HG03575 (cell line): Measurements from ENCODE around the gene SIPA1L3.

Experiments
- ATAC-seq: cut with Tn5 transposase; IDR thresholded peaks from one replicate; pipeline ENCODE4 v1.9.1; 2021; ENCODE audit not compliant: unreplicated experiment, insufficient number of reproducible peaks, low FRiP score; ENCODE audit errors: extremely low read depth

Gene SIPA1L3

DNA sequence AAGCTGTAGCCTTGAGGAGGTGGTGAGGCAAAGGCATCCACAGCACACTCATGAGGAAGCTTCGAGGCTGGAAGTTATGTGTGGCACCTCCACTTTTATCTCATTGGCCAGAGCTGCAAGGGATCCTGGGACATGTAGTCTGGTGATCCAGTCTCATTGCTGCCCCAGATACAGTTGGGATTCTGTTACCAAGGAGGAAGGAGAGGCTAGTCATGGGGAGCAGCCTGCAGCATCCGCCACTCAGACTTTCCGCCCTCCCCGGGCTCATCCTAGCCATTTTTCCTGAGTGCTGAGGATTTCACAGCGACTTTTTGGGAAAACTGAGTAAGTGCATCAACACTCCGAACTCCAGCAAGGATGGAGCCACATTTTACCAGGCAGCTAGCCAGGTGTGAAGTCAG, 242.7 kb downstream of the SIPA1L3 start:
- no peak for ATAC-seq

DNA sequence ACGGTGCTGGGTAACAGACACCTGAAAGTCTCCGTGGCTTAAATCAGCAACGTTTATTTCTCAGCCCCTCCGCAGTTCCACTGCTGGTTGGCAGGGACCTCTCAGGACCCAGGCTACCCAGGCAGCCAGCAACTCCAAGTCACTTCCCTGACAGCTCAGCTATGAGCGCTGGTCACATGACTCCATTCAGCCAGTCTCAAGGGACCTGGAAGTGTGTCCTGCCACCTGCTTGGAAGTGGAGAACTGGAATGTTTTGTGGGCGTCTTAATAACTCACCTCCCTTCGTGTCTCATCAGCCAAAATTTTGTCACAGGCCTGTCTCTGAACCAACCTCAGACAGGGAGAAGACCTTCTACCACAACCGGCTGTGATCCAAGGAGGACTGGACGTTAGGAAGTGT, 244.2 kb downstream of the SIPA1L3 start:
- no peak for ATAC-seq

DNA sequence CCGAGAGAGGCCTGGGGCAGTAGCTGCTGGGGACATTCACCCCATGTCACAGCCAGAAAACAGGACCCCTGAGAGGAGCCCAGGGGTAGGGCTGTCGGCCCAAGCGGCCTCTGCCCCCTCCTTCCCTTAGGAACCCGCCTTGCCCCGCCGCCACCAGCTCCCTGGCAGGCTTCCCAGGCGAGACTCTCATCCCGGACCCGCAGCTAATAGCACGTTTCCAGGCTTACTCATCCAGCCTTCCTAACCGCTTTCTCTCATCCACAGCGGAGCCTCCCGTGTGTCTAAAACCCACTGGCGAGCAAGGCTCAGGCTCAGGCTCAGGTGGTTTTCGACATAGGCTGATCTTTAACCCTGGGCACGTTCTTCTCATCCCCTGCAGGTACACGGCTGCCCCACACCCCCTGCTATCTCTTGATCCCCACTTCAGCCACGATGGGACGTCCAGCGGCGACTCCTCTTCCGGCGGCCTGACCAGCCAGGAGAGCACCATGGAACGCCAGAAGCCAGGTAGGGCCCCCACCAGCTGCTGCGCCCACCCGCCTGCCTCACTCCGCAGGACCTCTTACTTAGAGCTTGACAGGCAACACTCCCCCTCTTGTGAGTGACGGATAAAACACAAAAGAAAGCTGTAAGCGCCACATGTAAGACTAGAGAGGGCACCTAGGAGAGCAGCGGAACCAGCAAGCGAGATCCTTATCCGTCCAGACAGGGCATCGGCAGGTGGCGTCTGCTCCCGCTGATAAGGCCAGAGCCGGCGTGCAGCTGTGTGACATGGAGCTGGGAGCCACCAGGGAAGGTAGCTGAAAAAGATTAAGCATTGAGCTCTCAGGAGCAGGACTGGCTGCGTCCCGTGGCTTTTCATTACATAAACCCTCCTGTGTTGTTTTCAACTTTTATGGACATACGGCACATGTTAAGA, 245.7 kb downstream of the SIPA1L3 start:
- ATAC-seq, result no peak

DNA sequence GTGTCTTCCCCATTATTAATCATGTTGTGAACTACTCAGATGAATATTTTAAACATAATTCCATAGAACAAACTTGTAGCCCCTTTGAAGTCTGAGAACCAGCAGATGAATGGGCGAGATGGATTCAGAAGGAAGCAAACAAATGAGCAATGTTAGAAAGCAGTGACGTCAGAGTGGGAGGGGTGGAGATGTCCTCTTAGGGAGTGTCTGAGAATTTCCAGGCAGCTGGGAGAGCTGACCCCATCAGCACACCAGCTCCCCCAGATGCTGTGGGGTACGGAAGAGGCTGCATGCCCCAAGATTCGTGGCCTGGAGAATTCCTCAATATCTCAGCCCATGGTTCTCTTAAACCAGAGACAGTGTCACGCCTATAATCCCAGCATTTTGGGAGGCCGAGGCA, 248.4 kb downstream of the SIPA1L3 start:
- ATAC-seq, result no peak

DNA sequence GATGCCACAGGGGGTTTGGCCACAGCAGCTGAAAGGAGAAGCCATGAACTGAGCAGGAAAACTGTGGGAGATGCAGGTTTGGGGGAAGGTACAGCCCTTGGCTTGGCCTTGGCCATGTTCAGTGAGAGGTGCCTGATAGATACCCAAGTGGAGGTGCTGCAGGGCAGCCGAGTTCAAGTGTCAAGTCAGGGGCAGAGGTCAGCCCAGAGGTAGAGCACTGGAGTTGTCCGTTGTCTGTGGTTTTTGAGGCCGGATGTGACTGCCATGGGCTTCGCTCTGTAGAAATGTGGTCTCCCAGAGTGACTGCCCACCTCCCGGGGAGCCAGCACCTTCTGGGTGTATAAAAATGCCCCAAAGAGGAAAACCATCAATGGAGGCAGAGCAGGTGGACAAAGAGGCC, 251.7 kb downstream of the SIPA1L3 start:
- ATAC-seq, result no peak

DNA sequence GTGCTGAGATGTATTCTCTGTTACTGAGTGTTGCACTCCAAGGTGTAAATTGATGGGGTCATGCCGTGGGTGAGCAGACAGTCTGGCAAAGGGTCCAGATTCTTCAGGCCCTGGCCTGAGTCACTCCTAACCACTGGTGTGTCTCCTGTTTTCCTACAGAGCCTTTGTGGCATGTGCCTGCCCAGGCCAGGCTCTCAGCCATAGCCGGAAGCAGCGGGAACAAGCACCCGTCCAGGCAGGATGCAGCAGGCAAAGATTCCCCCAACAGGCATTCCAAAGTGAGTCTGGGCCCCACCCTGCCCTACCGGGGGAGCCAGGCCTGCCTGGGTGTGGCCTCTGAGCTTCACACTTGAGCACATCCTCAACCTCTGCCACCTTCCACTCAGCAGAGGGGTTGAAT, 255.1 kb downstream of the SIPA1L3 start:
- no peak for ATAC-seq

DNA sequence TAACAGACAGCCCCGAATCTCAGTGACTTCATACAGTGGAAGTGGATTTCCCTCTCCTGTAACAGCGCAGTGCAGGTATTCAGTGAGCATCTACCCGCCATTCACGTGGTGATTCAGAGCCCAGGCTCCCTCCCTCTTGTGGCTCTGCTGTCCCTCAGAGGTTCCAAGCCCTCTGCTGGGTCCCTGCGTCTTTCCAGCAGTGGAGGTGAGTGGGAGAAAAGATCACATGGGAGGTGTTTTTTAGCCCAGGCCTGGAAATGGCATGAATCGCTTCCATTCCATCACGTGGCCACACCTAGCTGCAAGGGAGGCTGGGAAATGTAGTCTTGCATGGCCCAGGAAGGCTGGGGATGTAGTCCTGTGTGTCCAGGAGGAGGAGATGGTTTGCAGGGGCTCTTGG, 255.6 kb downstream of the SIPA1L3 start:
- no peak for ATAC-seq

DNA sequence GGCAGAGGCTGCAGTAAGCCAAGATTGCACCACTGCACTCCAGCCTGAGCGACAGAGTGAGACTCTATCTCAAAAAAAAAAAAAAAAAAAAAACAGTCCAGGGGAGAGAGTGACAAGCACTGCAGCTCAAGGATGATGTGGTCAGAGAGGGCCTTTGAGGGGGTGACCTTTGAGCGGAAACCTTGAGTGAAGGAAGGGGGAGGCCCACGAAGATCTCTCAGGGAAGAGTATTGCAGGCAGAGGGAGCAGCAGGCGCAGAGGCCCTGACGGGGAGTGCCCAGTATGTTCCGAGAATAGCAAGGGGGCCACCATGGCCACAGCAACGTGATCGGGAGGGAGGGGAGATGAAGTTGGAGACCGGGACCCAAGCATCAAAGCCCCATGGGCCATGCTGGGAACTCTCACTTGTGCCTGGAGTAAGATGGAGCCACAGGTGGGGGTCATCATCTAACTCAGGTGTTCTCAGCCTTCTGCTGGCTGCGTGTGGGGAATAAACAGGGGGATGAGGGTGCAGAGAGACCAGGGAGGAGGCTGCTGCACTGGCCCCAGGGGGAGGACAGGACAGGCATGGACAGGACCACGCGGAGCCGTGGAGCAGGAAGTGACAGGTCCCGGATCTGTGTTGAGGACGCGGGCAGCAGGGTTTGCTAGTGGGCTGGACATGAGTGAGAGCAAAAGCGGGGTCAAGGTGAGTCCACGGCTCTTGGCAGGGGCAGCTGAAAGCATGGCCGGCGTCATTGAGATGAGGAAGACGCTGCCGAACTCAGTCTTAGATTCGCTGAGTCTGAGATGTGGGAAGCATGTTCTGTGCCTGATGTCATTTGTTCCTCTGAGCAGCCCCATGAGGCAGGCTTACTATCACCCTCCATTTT, 256.6 kb downstream of the SIPA1L3 start:
- no peak for ATAC-seq

DNA sequence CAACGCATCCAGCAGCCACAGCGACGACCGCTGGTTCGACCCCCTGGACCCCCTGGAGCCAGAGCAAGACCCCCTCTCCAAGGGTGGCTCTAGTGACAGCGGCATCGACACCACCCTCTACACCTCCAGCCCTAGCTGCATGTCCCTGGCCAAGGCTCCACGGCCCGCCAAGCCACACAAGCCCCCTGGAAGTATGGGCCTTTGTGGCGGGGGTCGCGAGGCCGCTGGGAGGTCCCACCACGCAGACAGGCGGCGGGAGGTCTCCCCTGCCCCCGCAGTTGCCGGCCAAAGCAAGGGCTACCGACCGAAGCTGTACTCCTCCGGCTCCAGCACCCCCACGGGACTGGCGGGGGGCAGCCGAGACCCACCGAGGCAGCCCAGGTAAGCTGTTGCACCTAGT, 257.5 kb downstream of the SIPA1L3 start:
- ATAC-seq, result no peak

DNA sequence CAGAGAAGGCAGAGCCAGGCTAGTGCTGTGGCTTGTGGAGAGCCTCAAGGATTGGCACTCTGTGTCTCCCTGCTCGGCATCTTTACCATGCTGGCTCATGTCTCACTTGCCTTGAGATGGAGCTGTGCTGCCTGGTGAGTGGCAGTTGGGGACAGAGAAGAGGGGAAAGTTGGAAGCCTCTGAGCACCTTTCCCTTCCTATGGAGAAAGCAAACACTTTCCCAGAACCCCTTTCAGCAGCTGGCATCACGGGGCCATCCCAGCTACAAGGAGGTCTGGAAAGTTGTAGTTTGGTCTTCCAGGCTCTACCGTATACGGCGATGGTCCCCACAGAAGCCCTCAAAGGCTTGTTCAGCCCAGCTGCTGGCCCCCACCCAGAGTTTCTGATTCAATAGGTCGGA, 258.3 kb downstream of the SIPA1L3 start:
- ATAC-seq, result no peak

DNA sequence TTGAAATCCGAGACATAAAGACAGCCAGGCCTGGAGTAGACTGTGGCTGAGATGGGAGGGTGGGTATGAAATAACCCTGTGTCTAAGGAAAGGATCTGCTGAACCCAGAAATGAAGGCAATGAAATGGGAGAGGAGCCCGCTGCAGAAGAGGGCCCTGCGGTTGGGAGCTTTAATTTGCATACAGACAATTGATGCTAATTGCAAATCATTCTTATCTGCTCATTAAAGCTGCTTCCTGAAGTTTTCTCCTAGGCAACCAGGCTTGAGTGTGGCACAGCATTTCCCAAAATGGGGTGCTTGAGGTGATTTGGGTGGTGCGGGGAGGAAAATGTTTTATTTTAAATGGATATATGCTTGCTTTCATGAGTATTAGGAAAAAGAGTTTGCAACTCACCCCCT, 261.6 kb downstream of the SIPA1L3 start:
- no peak for ATAC-seq

DNA sequence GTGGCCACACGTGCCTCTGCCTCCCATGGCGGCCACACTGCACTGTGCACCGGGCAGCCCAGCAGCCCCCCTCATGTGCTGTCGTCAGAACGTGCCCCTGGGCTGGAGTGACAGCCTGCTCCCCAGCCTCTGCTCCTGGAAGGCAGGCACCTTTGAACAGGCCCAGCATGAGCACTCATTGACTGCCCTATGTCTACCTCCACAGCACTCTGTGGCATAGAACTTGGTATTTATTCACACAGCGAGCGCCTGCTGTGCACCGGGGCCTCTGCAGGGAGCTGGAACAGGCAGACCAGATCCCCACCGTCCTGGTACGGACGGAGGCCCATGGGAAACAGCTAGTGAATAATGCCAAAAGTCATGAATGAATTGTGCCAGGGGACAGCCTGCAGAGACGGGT, 263.3 kb downstream of the SIPA1L3 start:
- no peak for ATAC-seq

DNA sequence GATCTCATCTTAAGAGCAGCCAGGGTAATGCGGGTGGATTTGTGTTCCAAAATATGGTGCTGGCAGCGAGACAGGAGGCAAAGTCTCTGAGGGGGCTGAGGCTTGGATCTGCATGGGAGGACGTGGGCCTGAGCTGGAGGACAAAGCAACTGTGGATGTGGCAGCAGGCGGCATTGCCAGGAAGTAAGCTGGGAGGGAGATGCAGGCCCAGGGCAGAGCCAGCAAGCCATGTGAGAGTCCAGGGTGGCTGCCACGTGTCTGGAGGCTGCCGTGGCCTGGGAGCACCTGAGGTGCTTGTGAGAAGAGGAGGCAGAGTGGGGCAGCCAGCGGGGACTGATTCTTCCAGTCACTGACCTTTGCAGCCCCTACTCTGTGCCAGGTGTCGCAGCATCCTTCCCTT, 265.0 kb downstream of the SIPA1L3 start:
- ATAC-seq, result no peak

DNA sequence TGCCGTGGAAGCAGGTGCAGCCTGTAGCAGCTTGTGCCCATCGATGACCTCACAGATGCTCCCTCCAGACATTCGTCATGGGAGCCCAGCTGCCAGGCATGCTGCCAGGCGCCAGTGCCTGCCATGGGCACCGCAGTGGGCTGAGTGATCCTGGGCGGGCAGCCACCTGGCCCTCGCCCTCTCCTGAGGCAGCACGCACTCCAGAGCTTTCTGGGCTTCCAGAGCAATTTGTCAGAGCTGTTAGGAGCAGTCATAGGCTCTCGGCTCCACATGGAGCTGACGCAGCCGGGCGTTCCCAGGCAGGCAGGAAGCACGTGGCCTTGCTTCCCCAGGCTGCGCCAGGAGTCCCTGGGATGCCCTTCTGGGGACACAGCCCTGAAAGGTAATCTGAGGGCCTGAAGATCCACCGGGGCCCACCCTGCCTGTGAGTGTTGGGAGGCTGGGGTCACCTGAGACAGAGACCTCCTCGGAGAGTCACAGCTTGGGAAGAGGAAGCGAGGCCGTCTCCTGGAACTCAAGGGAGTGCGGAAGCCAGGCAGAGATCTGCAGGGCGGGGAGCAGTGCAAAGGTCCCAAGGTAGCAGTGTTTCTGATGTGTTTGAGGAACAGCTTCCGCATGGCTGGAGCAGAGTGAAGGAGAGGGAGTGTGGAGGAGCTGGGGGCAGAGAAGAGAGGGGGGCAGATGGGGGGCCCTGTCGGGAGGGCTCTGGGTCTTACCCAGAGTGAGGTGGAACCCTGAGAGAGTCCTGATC, 266.5 kb downstream of the SIPA1L3 start:
- ATAC-seq, result no peak

DNA sequence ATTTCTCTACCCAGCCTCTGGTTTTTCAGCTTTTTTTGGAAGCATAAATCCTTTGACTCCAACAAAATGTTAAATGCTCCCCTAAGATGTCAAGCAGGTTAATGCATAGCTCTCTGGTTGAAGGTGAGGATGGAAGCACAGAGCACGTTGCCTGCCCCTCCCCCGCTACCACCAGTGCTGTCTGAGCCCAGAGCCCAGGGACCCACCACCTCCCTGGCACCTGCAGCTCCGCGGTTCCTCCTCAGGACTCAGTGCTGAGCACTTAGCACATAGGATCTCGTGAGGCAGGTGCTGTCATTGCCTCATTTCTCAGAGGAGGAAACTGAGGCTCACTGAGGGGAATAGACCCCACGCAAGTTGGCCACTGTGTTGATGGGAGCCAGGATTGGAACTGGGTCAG, 268.4 kb downstream of the SIPA1L3 start:
- ATAC-seq, result no peak

DNA sequence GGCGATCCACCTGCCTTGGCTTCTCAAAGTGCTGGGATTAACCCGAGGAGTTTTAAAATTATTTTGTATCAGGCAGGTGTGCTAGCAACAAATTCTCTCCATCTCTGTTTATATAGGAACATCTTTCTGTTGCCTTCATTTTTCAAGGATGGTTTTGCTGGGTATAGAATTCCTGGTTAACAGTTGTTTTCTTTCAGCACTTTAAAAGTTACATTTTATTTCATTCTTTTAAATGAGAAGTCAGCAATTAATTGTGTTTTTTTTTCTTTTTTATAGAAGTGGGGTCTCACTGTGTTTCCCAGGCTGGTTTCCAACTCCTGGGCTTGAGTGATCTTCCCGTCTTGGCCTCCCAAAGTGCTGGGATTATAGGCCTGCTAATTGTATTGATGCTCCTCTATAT, 273.1 kb downstream of the SIPA1L3 start:
- no peak for ATAC-seq

DNA sequence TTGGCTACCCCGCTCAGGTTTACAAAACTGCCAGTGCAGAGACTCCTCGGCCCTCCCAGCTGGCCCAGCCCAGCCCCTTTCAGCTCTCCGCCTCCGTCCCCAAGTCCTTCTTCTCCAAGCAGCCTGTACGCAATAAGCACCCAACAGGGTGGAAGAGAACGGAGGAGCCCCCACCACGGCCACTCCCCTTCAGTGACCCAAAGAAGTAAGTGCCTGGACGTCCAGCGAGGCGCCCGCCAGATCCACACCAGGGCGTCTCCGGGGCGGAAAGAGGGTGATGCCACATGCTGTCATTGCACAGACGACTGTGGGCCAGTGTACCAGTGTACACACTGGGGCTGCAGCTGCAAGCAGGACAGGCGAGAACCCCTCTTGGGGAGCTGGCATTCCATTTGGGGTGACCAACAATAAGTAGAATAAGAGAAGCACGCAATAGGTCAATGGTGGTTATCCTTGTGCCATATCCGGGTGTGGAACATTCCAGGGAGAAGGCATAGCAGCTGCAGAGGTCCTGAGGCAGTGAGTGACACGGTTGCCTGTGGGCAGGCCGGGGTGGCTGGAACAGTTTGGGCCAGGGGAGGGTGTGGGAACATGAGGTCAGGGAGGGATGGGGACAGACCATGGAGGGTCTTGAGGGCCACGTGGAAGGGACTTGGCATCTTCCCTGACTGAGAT, 275.7 kb downstream of the SIPA1L3 start:
- no peak for ATAC-seq

DNA sequence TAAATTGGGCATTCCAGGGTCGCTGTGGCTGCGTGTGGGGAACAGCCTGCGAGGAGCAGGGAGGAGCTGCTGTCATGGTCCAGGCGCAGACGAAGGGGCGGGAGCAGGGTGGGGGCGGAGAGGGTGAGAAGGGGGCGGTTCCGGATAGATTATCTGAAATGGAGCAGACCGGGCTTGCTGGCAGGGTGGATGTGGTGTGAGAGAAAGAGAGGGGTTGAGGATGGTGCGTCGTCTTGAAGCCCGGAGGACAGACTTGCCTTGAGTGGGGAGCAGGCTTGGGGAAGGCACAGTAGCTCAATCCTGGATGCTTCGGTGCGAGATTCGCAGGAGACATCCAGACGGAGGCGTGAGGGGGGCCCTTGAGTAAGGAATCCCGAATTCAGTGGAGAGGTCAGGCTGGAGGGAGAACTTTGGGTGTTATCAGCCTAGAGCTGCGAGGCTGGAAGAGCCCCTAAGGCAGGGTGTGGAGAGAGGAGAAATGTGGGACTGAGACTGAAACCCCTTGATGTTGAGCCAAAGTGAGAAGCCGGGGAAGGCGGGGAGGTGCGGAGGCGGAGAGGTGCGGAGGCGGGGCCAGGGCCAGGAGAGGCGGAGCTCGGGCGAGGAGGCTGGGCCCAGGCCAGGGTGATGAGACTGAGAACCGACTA, 276.4 kb downstream of the SIPA1L3 start:
- no peak for ATAC-seq
